Activated CD8-positive, alpha-beta T cell treated with anti-CD3 and anti-CD28 coated beads, Interleukin-2, amount 10 ng/mL, durations not matched to agents 7 days and 5 days (primary cell): ENCODE data around the gene NF2. TPM values are rescaled to one million over a fixed set of nuclear protein-coding genes. Genes with fewer than 3 reads are reported as not detected.

ENCODE experiments used
- ATAC-seq: fragments of 150-1000 bp; cut with Tn5 transposase; one replicate; pipeline ENCODE4 v1.10.0; 2021; ENCODE audit warnings: moderate library complexity
- CTCF ChIA-PET: fragments of 350-600 bp; sonication (Branson Sonifier 250); formaldehyde crosslinking; loops from one replicate; lab custom pipeline; 2021; ENCODE audit warnings: antibody characterized with exemption; lab: Charles Lee
- POLR2A ChIA-PET: fragments of 350-600 bp; sonication (Branson Sonifier 250); formaldehyde crosslinking; loops from one replicate; lab custom pipeline; 2021; ENCODE audit warnings: antibody characterized with exemption; lab: Charles Lee
- DNase-seq: peaks from one replicate; pipeline ENCODE4 v3.0.0-alpha.2; 2020
- H3K27ac Mint-ChIP-seq: one replicate; pipeline ENCODE4 v1.8.0; 2021; ENCODE audit warnings: mild to moderate bottlenecking, mixed read lengths
- H3K27me3 Mint-ChIP-seq: one replicate; pipeline ENCODE4 v1.8.0; 2021; ENCODE audit warnings: low read depth, mixed read lengths
- H3K36me3 Mint-ChIP-seq: one replicate; pipeline ENCODE4 v1.8.0; 2021; ENCODE audit warnings: low read depth, mixed read lengths
- H3K4me1 Mint-ChIP-seq: one replicate; pipeline ENCODE4 v1.8.0; 2021; ENCODE audit warnings: low read depth, mixed read lengths
- H3K4me3 Mint-ChIP-seq: one replicate; pipeline ENCODE4 v1.8.0; 2021; ENCODE audit warnings: mild to moderate bottlenecking, mixed read lengths
- H3K9me3 Mint-ChIP-seq: one replicate; pipeline ENCODE4 v1.8.0; 2022; ENCODE audit warnings: mixed read lengths; ENCODE audit not compliant: insufficient read depth
- total RNA-seq, 2 experiments: library from RNA; stranded (reverse); gene quantifications; one replicate each; pipeline ENCODE4 v1.2.3, GENCODE V29; 2021

Gene NF2
- total RNA-seq, 2 experiments from 2014 or later = 60.6 to 61.2 TPM

DNA sequence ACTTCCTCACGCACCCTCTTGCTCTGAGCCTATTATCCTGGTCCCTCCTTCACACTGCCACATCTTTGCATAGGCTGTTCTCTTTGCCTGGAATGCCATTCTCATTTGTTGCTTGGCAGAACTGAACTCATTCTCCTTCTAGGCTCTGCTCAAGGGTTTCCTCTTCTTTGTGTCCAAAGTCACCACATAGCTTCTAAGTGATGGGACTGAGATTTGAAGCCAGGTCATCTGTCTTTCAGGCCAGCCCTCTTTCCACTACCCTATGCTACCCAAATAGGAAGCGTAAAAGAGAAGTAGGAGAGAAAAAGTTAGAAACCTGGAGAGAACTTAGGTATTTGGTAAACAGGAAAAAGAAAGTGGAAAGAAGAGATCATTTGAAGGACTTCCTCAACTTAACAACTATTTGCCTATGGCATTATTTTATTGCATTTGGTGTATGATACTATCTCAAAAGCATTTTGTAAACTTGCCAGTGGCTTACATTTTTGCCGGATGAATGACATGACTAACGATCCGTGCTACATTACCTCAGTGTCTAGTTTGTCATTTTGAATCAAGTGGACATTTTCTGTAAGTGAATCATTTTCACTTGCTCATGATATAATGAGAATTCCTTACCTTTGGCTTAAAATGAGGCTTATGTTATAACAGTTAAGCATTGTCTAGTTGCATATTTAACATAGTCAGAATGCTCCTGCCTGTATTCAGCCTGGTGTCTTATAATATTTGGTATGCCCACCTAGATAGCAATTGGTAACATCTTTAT lies 18.5 kb downstream of the NF2 start:
- Mint-ChIP-seq H3K4me1 (peaks cover 56% of the 10 kb centered on the region), H3K36me3 (no peaks in the 10 kb centered on the region), H3K27ac (peak overlapping the region; percentile 22), H3K9me3 (no peaks in the 10 kb centered on the region), H3K4me3 (no peak overlapping the region), H3K27me3 (no peaks in the 10 kb centered on the region)
- no peak for DNase-seq
- CTCF ChIA-PET = interaction anchor here (1.1 to 1.4 kb wide), 2 partner anchors 14 to 633 kb away, joined by 3 to 6 read pairs; no protein-coding TSS in a partner anchor
- no peak for ATAC-seq
- POLR2A ChIA-PET = interaction anchor here (0.6 to 2.3 kb wide), 3 partner anchors 18 to 33 kb away, joined by 3 to 9 read pairs (median 5); no protein-coding TSS in a partner anchor

DNA sequence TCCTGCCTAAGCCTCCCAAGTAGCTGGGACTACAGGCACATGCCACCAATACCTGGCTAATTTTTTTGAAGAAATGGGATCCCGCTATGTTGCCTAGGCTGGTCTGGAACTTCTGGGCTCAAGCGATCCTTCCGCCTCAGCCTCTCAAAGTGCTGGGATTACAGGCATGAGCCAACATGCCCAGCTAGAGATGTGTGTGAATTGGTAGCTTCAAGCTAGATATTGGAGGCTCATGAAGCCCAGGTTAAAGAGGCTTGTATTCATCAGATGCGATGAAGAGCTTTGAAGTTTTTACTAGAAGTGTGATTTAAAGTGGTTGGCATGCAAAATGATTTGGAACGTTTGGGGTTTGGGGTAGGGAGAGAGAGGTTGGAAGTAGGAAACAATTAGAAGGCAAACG lies 19.6 kb downstream of the NF2 start:
- Mint-ChIP-seq H3K27me3 (no peaks in the 10 kb centered on the region), H3K27ac (peak overlapping the region; percentile 70), H3K9me3 (no peaks in the 10 kb centered on the region), H3K4me1 (peaks cover 47% of the 10 kb centered on the region), H3K4me3 (no peak overlapping the region), H3K36me3 (no peaks in the 10 kb centered on the region)
- no peak for ATAC-seq
- CTCF ChIA-PET = interaction anchor here (0.8 to 1.7 kb wide), 12 partner anchors 10 to 466 kb away, joined by 3 to 9 read pairs (median 3); partner anchors contain the start of gene NF2
- POLR2A ChIA-PET = interaction anchor here (0.6 to 2.3 kb wide), 3 partner anchors 19 to 374 kb away, joined by 3 to 9 read pairs (median 4); no protein-coding TSS in a partner anchor
- DNase-seq = no peak

DNA sequence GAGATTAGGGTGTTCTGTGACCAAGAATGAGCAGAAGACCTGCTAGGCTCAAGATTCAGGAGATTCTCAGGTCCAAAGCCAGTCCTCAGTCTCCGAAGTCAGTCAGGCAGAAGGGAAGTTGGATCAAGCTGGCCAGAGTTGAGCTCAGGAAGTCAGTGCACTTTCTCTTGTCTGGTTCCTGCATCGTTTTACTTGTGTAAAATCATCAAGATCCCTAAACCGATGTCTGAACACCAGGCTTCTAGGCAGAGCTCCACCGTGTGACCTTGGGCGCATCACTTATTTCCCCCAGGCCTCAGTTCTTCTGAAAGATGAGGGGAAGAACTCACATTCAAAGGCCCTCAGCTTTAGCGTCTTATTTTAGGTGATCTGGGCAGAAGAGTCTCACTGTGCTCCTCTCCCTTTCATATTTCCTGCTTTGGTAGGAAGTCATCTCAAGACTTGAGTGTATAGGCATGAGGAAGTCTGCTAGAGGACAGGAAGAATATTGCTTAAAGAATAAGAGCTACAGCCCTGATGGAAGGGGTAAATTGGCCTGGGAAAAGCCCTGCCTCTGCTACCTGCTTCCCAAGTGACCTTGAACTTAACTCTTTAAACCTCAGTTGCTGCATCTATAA lies 20.2 kb downstream of the NF2 start:
- peak overlapping the region; percentile 37 for H3K4me3 Mint-ChIP-seq
- H3K27ac Mint-ChIP-seq = peak overlapping the region; percentile 70
- ATAC-seq (peak; percentile 52), DNase-seq (no peak)
- ChIA-PET CTCF (interaction anchor here (0.7 to 1.7 kb wide), 14 partner anchors 10 to 465 kb away, joined by 3 to 9 read pairs (median 3); partner anchors contain the start of gene NF2), POLR2A (interaction anchor here (1.0 to 2.3 kb wide), 2 partner anchors 19 to 373 kb away, joined by 4 to 9 read pairs; no protein-coding TSS in a partner anchor)
- H3K27me3 Mint-ChIP-seq = no peaks in the 10 kb centered on the region
- no peaks in the 10 kb centered on the region for H3K9me3 Mint-ChIP-seq
- H3K36me3 Mint-ChIP-seq = peaks cover 2% of the 10 kb centered on the region
- peaks cover 48% of the 10 kb centered on the region for H3K4me1 Mint-ChIP-seq

DNA sequence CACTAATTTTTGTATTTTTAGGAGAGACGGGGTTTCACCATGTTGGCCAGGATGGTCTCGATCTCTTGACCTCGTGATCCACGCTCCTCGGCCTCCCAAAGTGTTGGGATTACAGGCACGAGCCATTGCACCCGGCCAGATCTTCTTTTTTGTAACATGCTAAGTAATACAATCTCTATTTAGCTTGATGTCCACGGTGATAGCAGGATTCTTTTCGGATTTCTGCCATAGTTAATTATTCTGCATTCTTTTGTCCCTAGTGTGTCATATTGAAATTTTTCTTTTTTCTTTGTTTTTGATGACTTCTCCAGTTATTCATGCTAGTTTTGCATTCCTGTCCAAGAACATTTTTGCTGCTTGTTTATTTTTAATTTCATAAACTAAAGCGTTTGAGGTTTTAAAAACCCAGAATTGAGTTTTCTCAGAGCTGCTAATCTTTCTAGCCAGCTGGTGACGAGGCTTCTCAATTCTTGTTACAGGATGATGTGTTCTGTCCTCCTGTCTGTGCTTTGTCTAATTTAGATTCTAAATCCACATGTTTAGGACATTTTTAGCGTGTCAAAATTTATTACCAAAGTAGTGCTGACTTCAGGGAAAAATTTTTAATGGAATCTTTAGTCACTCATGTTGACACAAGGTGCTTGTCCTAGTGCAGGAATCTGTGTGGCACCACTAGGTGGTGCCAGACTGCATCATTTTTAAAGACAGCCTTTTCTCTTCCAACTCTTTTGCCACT lies 21.8 kb downstream of the NF2 start:
- ATAC-seq = no peak
- Mint-ChIP-seq H3K36me3 (peaks cover 5% of the 10 kb centered on the region), H3K27ac (peak overlapping the region; percentile 14), H3K4me3 (no peak overlapping the region), H3K4me1 (peaks cover 57% of the 10 kb centered on the region), H3K9me3 (no peaks in the 10 kb centered on the region), H3K27me3 (no peaks in the 10 kb centered on the region)
- ChIA-PET POLR2A (no interaction called here), CTCF (interaction anchor here (0.6 to 3.5 kb wide), 44 partner anchors 10 to 649 kb away, joined by 3 to 61 read pairs (median 4); partner anchors contain the start of genes NF2, UQCR10 and ZMAT5)
- DNase-seq = peak; percentile 55

DNA sequence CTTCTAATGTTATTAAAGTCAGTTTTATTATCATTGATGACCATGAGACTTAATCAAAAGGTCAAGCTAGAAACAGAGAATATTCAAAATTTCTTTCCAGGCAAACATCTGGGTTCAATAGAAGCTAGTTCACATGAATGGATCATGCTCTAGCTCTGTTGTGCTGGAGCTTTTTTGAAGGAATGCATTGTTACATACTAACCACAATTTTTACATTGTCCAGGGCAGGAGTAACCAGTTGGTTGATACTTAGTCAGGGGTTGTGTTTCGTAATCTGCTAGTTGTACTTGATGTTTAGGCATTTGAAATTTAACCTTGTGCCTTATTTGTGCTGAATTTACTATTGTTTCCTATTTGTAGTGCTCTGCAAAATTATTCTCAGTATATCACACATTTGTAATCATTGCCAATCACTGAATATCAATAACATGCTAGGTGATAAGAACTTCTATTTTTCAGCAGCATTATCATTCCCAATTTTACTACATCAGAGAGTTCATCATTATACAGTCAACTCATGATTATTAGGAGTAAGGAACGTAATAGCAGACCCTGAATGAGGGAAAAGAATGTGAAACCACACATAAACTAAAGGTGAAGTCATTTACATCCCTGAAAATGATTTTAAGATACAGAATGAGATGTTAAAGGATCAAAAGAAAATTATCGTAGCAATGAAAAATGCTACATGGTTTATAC lies 23.2 kb downstream of the NF2 start:
- Mint-ChIP-seq H3K9me3 (no peaks in the 10 kb centered on the region), H3K36me3 (peaks cover 5% of the 10 kb centered on the region), H3K4me1 (peaks cover 56% of the 10 kb centered on the region), H3K27me3 (no peaks in the 10 kb centered on the region), H3K4me3 (no peak overlapping the region), H3K27ac (no peak overlapping the region)
- CTCF ChIA-PET = interaction anchor here (0.9 to 3.5 kb wide), 16 partner anchors 10 to 494 kb away, joined by 3 to 61 read pairs (median 6); partner anchors contain the start of gene NF2
- no peak for DNase-seq
- POLR2A ChIA-PET = no interaction called here
- ATAC-seq = no peak

DNA sequence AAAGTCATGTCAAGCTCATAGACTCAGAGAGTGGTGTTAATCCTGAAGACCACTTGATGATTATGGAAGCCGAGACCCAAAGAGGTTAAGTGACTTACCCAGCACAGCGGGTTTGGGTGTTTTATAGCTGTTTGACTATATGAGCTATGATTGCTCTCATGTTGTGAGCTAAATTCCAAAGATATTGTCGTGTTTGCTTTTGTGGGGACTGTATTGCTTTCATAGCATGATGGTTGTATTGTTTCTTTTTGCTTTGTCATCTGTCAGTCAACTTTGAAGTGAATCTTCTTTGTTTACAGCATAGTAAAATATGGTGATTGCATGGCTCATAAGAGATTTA lies 23.7 kb downstream of the NF2 start:
- DNase-seq = no peak
- H3K27ac Mint-ChIP-seq = no peak overlapping the region
- H3K27me3 Mint-ChIP-seq = no peaks in the 10 kb centered on the region
- H3K4me1 Mint-ChIP-seq = peaks cover 51% of the 10 kb centered on the region
- H3K36me3 Mint-ChIP-seq = peaks cover 7% of the 10 kb centered on the region
- no peak for ATAC-seq
- POLR2A ChIA-PET = no interaction called here
- no peaks in the 10 kb centered on the region for H3K9me3 Mint-ChIP-seq
- H3K4me3 Mint-ChIP-seq = no peak overlapping the region
- CTCF ChIA-PET = interaction anchor here (0.6 to 3.5 kb wide), 6 partner anchors 9 to 481 kb away, joined by 3 to 61 read pairs (median 20); no protein-coding TSS in a partner anchor

DNA sequence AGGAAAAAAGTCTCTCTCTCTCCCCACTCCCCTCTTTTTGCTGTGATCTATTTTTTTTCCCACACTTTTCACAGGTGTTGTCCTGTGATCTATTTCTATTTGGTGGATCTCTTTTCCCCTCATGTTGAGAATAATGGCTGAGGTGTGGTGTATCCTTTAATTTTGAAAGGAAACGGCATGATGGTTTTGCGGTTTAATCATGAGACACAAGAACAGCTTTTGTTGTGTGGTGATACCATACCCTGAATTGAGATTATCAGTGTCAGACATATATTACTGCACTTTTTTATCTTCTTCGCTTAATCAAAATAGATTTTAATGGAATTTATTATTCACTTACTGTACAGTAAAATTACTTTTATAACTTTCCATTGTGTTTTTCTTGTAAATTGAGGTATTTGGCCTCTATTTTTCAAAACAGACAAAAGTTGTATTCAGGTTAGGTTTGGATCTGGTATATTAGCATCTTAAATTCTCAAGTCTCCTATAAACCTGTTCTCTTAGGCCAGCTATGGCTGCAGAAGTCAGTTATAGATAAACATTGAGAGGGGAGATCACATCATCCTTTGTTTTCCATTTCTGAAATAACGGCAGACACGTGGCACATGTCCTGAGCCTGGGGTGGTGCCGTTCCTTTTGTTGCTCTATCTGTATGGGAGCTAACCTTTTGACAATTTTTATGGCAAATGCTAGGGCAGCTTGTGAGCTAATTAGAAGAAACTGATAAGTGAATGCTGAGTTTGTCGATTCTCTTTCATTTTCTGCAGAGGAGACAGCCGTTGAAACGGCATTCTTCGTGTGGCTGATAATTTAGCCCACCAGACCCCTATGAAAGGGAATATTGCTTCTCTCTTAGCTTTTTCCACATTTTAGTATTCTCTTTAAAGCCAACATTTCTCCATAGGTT lies 25.8 kb downstream of the NF2 start:
- ATAC-seq (no peak), DNase-seq (no peak)
- Mint-ChIP-seq H3K27me3 (no peaks in the 10 kb centered on the region), H3K4me1 (peaks cover 52% of the 10 kb centered on the region), H3K36me3 (peaks cover 7% of the 10 kb centered on the region), H3K9me3 (no peaks in the 10 kb centered on the region), H3K4me3 (no peak overlapping the region), H3K27ac (no peak overlapping the region)
- CTCF ChIA-PET = interaction anchor here (0.7 to 1.3 kb wide), 2 partner anchors 36 to 659 kb away, joined by 3 read pairs; no protein-coding TSS in a partner anchor
- POLR2A ChIA-PET = interaction anchor here (0.7 to 1.0 kb wide), 2 partner anchors 25 to 35 kb away, joined by 3 read pairs; no protein-coding TSS in a partner anchor

DNA sequence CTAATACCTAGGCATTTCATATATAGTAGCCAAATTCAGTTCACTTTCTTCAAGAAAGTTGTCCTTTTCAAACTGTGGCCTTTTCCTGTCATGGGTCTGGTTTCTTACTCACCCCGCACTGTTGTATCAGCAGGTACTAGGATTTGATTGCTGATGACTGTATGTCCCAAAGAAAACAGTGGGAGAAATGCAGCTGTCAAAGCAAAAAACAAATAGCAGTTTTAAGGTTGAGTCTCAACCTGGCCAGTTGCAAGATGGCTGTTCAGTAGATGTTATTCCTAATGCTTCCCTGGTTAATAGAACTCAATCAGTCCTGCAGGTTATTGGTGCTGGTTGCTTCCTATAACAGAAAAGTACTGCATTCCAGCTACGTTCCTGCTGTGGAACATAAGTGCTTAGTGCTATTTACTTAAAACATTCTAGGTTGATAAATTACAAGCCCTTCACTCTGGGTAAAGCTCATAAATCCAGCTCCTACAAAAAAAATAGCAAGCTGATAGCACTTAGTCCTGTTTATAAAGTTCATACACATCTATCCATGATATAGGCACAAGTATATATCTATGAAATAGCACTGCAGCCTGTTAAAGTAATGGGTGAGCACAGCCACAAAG lies 26.6 kb downstream of the NF2 start:
- Mint-ChIP-seq H3K36me3 (peaks cover 7% of the 10 kb centered on the region), H3K4me3 (no peak overlapping the region), H3K4me1 (peaks cover 45% of the 10 kb centered on the region), H3K27ac (no peak overlapping the region), H3K27me3 (no peaks in the 10 kb centered on the region), H3K9me3 (no peaks in the 10 kb centered on the region)
- ATAC-seq = no peak
- DNase-seq = no peak
- ChIA-PET CTCF (interaction anchor here (1.3 kb wide), 1 partner anchor 35 kb away, joined by 3 read pairs; no protein-coding TSS in a partner anchor), POLR2A (interaction anchor here (0.7 to 1.0 kb wide), 2 partner anchors 26 to 36 kb away, joined by 3 read pairs; no protein-coding TSS in a partner anchor)

DNA sequence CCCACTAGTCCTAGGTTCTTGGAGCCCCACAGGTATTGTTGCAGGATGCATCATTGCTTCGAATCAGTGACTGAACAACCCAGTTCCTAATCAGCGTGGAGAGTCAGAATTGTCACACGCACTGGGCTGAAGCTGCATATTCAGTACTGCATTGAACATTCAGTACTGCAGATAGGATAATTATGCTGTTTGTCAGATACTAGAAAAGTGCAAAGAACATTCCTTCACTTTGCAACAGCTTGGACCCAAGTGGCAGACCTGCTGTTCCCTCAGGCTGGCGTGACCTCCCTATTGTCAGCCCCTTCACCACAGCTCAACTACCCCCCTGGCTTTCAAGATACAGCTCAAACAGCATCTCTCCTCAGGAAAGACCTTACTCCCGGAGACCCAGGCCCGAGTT lies 27.6 kb downstream of the NF2 start:
- peaks cover 39% of the 10 kb centered on the region for H3K4me1 Mint-ChIP-seq
- CTCF ChIA-PET = no interaction called here

DNA sequence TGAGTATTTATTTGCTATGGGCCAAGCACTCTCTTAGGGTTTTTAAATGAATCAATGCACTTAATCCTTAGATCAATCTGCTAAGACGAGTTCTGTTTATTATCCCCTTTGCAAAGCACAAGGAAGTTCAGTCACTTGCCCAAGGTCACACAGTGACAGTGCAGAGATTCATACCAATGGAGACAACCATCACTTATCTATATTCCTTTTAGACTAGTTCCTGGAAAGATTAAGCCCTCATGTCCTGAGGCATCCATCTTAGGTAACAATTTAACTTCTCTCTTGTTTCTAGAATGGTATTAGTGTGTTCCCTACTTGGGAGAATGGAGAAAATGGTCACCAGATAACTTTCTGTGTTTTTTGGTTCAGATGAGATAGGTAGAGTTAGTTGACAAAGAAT lies 28.3 kb downstream of the NF2 start:
- Mint-ChIP-seq H3K27ac (no peak overlapping the region), H3K4me3 (no peak overlapping the region), H3K27me3 (no peaks in the 10 kb centered on the region), H3K4me1 (peaks cover 35% of the 10 kb centered on the region), H3K9me3 (no peaks in the 10 kb centered on the region), H3K36me3 (peaks cover 7% of the 10 kb centered on the region)
- ChIA-PET CTCF (no interaction called here), POLR2A (no interaction called here)
- ATAC-seq (no peak), DNase-seq (no peak)

More for the DNA sequence above, 27.6 kb downstream of the NF2 start:
- H3K27me3 Mint-ChIP-seq = no peaks in the 10 kb centered on the region
- H3K4me3 Mint-ChIP-seq = no peak overlapping the region
- POLR2A ChIA-PET = no interaction called here
- H3K9me3 Mint-ChIP-seq = no peaks in the 10 kb centered on the region
- no peak overlapping the region for H3K27ac Mint-ChIP-seq
- DNase-seq (no peak), ATAC-seq (no peak)
- peaks cover 7% of the 10 kb centered on the region for H3K36me3 Mint-ChIP-seq
